ENCODE data around the gene PIGZ.

- no peak for TF ChIP-seq POLR2A (IDR thresholded peaks at IDR 0.05)
- TF ChIP-seq CTCF (IDR thresholded peaks at IDR 0.05): no peak
Observed at GRCh38 chr3:197011780-197012539, 43.3 kb upstream of the PIGZ start.
